SK-N-SH (cell line): Measurements from ENCODE around the gene AFP. TPM values are rescaled to one million over a fixed set of nuclear protein-coding genes. Genes with fewer than 3 reads are reported as not detected.
"Not testable (repeated sequence)": the region's sequence is repeated elsewhere in the genome, so short reads cannot be mapped to it uniquely, and the experiment has no call there.

Experiments used
- CTCF ChIA-PET: fragments of 300-600, 350-600 bp; formaldehyde crosslinking; extraction: SDS; loops from one replicate; lab custom pipeline; 2021; lab: Yijun Ruan, JAX
- POLR2A ChIA-PET: fragments of 350-600 bp; sonication (Branson Sonifier 250); formaldehyde crosslinking; extraction: SDS; loops from one replicate; lab custom pipeline; 2020; ENCODE audit warnings: antibody characterized with exemption, inconsistent platforms; lab: Yijun Ruan, JAX
- DNase-seq: peaks from one replicate; pipeline ENCODE4 v3.0.0; 2012
- H2AFZ ChIP-seq: fragments of 200-600 bp; sonication (generic); 2 replicates; pipeline ENCODE4 v1.8.1; 2016; ENCODE audit warnings: antibody characterized with exemption, mild to moderate bottlenecking, low read depth
- H3F3A ChIP-seq: fragments of 200-600 bp; sonication (generic); replicated peaks from 2 replicates; pipeline ENCODE3; 2016; ENCODE audit warnings: antibody characterized with exemption, mild to moderate bottlenecking; ENCODE audit not compliant: insufficient read depth
- H3K27ac ChIP-seq, 2 experiments: fragments of 200-500 bp in 1 of 2; fragments of 200-600 bp in 1 of 2; sonication (Bioruptor generic) in 1 of 2; sonication (generic), shearing (Covaris generic) in 1 of 2; 2 replicates each; pipeline versions ENCODE4 v1.5.1 to v1.6.1; 2014 to 2016; ENCODE audit warnings: low read depth in 2 of 2, inconsistent platforms in 1 of 2, low read length in 1 of 2, mild to moderate bottlenecking in 1 of 2, mixed read lengths in 1 of 2
- H3K27me3 ChIP-seq: fragments of 200-600 bp; sonication (generic), shearing (Covaris generic); 2 replicates; pipeline ENCODE4 v1.6.1; 2016; ENCODE audit warnings: mixed run types; ENCODE audit not compliant: insufficient read depth
- H3K36me3 ChIP-seq, 2 experiments: fragments of 200-500 bp in 1 of 2; fragments of 200-600 bp in 1 of 2; sonication (Bioruptor generic) in 1 of 2; sonication (generic) in 1 of 2; replicated peaks in 1 of 2; 2 replicates each; pipeline versions ENCODE3 to v1.5.1; 2014 to 2016; ENCODE audit warnings: low read length in 1 of 2, mild to moderate bottlenecking in 1 of 2; ENCODE audit not compliant: insufficient read depth in 2 of 2, control insufficient read depth in 1 of 2
- H3K4me1 ChIP-seq, 2 experiments: fragments of 200-500 bp in 1 of 2; fragments of 200-600 bp in 1 of 2; sonication (Bioruptor generic) in 1 of 2; sonication (generic), shearing (Covaris generic) in 1 of 2; 2 replicates each; pipeline versions ENCODE4 v1.5.1 to v1.6.1; 2014 to 2016; ENCODE audit warnings: low read depth in 1 of 2, low read length in 1 of 2, mixed run types in 1 of 2; ENCODE audit not compliant: insufficient read depth in 2 of 2, control insufficient read depth in 1 of 2
- H3K4me2 ChIP-seq: fragments of 200-600 bp; sonication (generic), shearing (Covaris generic); 2 replicates; pipeline ENCODE4 v1.6.1; 2017; ENCODE audit warnings: mixed run types
- H3K4me3 ChIP-seq, 2 experiments: fragments of 200-500 bp in 1 of 2; fragments of 200-600 bp in 1 of 2; sonication (Bioruptor generic) in 1 of 2; sonication (generic), shearing (Covaris generic) in 1 of 2; 2 replicates each; pipeline versions ENCODE4 v1.5.1 to v1.8.1; 2014 to 2016; ENCODE audit warnings: low read depth in 2 of 2, inconsistent platforms in 1 of 2, low read length in 1 of 2, mild to moderate bottlenecking in 1 of 2, mixed read lengths in 1 of 2, moderate library complexity in 1 of 2
- H3K79me2 ChIP-seq: fragments of 200-600 bp; sonication (generic); 2 replicates; pipeline ENCODE4 v1.8.1; 2017; ENCODE audit warnings: mild to moderate bottlenecking; ENCODE audit not compliant: insufficient read depth
- H3K9ac ChIP-seq: fragments of 200-600 bp; sonication (generic); 2 replicates; pipeline ENCODE4 v1.6.1; 2017; ENCODE audit warnings: mixed run types
- H3K9me2 ChIP-seq: fragments of 200-600 bp; sonication (generic); 2 replicates; pipeline ENCODE4 v1.6.1; 2017; ENCODE audit warnings: mixed run types
- H3K9me3 ChIP-seq: fragments of 200-600 bp; sonication (generic); 2 replicates; pipeline ENCODE4 v1.6.1; 2017; ENCODE audit warnings: mixed run types, mild to moderate bottlenecking, moderate library complexity
- H4K20me1 ChIP-seq: fragments of 200-600 bp; sonication (generic); 2 replicates; pipeline ENCODE4 v1.6.1; 2017; ENCODE audit warnings: mild to moderate bottlenecking, mixed run types; ENCODE audit not compliant: insufficient read depth
- CTCF ChIP-seq: fragments of 200-600 bp; sonication (generic); IDR thresholded peaks from 2 replicates; pipeline ENCODE4 v1.6.1; 2017; ENCODE audit warnings: antibody characterized with exemption, mild to moderate bottlenecking, moderate library complexity
- EP300 ChIP-seq, 2 experiments: IDR thresholded peaks; 2 replicates each; pipeline versions ENCODE4 v1.4.0 to v1.6.1; 2012; ENCODE audit warnings: borderline replicate concordance in 1 of 2, low read depth in 1 of 2, low read length in 1 of 2
- EZH2phosphoT487 ChIP-seq: fragments of 200-600 bp; sonication (generic); IDR thresholded peaks from 2 replicates; pipeline ENCODE4 v1.6.1; 2017; ENCODE audit warnings: low read depth, mixed run types, mild to moderate bottlenecking, antibody characterized with exemption, moderate library complexity, borderline replicate concordance
- FOSL2 ChIP-seq: IDR thresholded peaks from 2 replicates; pipeline ENCODE4 v1.4.0; 2012; ENCODE audit warnings: low read depth, mild to moderate bottlenecking, moderate library complexity, borderline replicate concordance
- FOXM1 ChIP-seq: IDR thresholded peaks from 2 replicates; pipeline ENCODE4 v1.4.0; 2012; ENCODE audit warnings: low read depth, mild to moderate bottlenecking
- GATA2 ChIP-seq: sonication (generic); formaldehyde crosslinking; IDR thresholded peaks from 2 replicates; pipeline ENCODE4 v1.5.0; 2020; ENCODE audit warnings: mild to moderate bottlenecking, missing genetic modification reagents
- JUND ChIP-seq: IDR thresholded peaks from 2 replicates; pipeline ENCODE4 v1.4.0; 2012
- MAX ChIP-seq: IDR thresholded peaks from 2 replicates; pipeline ENCODE4 v1.4.0; 2012; ENCODE audit warnings: low read depth
- PBX3 ChIP-seq: IDR thresholded peaks from 2 replicates; pipeline ENCODE4; 2012
- POLR2AphosphoS5 ChIP-seq: IDR thresholded peaks from 2 replicates; pipeline ENCODE4 v1.6.1; 2012; ENCODE audit warnings: low read depth, low read length
- RAD21 ChIP-seq: IDR thresholded peaks from 2 replicates; pipeline ENCODE4 v1.6.1; 2012; ENCODE audit warnings: mild to moderate bottlenecking, low read length
- RCOR1 ChIP-seq: fragments of 150-350 bp; IDR thresholded peaks from 2 replicates; pipeline ENCODE4 v1.6.1; 2017; ENCODE audit warnings: antibody characterized with exemption, low read length
- RFX5 ChIP-seq: IDR thresholded peaks from 2 replicates; pipeline ENCODE4 v1.6.1; 2012; ENCODE audit warnings: mild to moderate bottlenecking, improper control_type of control experiment, low read length
- RXRA ChIP-seq: IDR thresholded peaks from 2 replicates; pipeline ENCODE4 v1.4.0; 2012; ENCODE audit warnings: low read depth, mild to moderate bottlenecking, borderline replicate concordance
- SIN3A ChIP-seq: IDR thresholded peaks from 2 replicates; pipeline ENCODE4 v1.6.1; 2012; ENCODE audit warnings: low read depth, mild to moderate bottlenecking, low read length, moderate library complexity, borderline replicate concordance
- SMC3 ChIP-seq: IDR thresholded peaks from 2 replicates; pipeline ENCODE4 v1.6.1; 2012; ENCODE audit warnings: low read depth, low read length, improper control_type of control experiment
- USF2 ChIP-seq: fragments of 150-350 bp; IDR thresholded peaks from 2 replicates; pipeline ENCODE4 v1.6.1; 2017; ENCODE audit warnings: antibody characterized with exemption, low read length, low read depth, borderline replicate concordance
- WGBS: methylation state at CpG from one replicate; pipeline ENCODE4 v1.1.6; 2017; ENCODE audit warnings: low lambda C conversion rate; 5-methylcytosine and 5-hydroxymethylcytosine counted together
- polyA plus RNA-seq, 3 experiments: library from polyadenylated mRNA; depleted of rRNA; stranded (reverse); fragments of >200 nt; gene quantifications; 2 replicates each; pipeline ENCODE4 v1.2.3, GENCODE V29; 2012
- TF ChIP-seq, protein P1 (sequence below): IDR thresholded peaks from 2 replicates; pipeline ENCODE4 v1.4.0; 2012; ENCODE audit warnings: low read depth, borderline replicate concordance

Gene AFP
- polyA plus RNA-seq, 1 of the 3 experiments (the other 2 are of a cell fraction), result 0.28 TPM

DNA sequence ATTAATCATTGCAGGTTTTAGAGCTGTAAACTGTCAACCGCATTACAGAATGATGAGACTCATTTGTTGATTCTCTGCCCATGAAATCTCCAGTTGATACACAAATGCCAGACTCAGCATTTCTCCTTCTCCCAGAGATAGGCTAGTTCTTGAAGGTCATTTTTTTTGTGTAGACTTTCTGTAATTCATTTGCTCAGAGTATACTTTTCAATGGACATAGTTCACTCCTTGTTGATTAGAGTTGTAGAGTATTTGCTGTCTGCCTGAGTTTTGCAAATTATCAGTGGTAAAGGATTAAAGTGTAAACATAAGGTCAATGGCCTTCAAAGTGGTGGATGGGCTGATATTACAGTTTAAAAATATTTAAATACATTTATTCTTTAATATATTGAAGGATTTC is 47.1 kb upstream of the AFP start:
- Histone ChIP-seq H3F3A (no peaks in the 10 kb centered on the region), H3K9me2 (no peaks in the 10 kb centered on the region), H3K79me2 (no peaks in the 10 kb centered on the region), H3K4me3 (no peak overlapping the region), H3K4me2 (no peak overlapping the region), H3K9me3 (no peaks in the 10 kb centered on the region), H4K20me1 (no peaks in the 10 kb centered on the region), H3K4me1 (no peaks in the 10 kb centered on the region), H3K27me3 (peaks cover 7% of the 10 kb centered on the region; the same call in 1 of the 2 replicates), H3K27ac (no peak overlapping the region), H2AFZ (no peak overlapping the region), H3K9ac (no peak overlapping the region), H3K36me3 (no peaks in the 10 kb centered on the region)
- ChIA-PET POLR2A (no interaction called here), CTCF (no interaction called here)
- 3% methylated on average over 1 of the region's 1 CpG for WGBS
- TF ChIP-seq MAX (no peak), USF2 (no peak), JUND (no peak), SIN3A (no peak), EZH2phosphoT487 (no peak), POLR2AphosphoS5 (no peak), RAD21 (no peak), FOXM1 (no peak), SMC3 (no peak), RCOR1 (no peak), RXRA (no peak), RFX5 (no peak), EP300 (IDR thresholded peaks at IDR 0.05; ENCODE audit: borderline replicate concordance in 1 of 2, low read depth in 1 of 2, low read length in 1 of 2) (no peak), FOSL2 (no peak), PBX3 (no peak), CTCF (no peak), GATA2 (CRISPR knock-in tag) (no peak)
- TF ChIP-seq, protein P1, sequence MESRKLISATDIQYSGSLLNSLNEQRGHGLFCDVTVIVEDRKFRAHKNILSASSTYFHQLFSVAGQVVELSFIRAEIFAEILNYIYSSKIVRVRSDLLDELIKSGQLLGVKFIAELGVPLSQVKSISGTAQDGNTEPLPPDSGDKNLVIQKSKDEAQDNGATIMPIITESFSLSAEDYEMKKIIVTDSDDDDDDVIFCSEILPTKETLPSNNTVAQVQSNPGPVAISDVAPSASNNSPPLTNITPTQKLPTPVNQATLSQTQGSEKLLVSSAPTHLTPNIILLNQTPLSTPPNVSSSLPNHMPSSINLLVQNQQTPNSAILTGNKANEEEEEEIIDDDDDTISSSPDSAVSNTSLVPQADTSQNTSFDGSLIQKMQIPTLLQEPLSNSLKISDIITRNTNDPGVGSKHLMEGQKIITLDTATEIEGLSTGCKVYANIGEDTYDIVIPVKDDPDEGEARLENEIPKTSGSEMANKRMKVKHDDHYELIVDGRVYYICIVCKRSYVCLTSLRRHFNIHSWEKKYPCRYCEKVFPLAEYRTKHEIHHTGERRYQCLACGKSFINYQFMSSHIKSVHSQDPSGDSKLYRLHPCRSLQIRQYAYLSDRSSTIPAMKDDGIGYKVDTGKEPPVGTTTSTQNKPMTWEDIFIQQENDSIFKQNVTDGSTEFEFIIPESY, result no peak
- no peak for DNase-seq

- H2AFZ ChIP-seq, H3K4me1 ChIP-seq, H4K20me1 ChIP-seq, DNase-seq, POLR2A ChIA-PET, H3K79me2 ChIP-seq, H3K9me2 ChIP-seq, CTCF ChIA-PET, H3K4me2 ChIP-seq, H3K9ac ChIP-seq, H3K36me3 ChIP-seq, H3K4me3 ChIP-seq, H3K27ac ChIP-seq, H3K9me3 ChIP-seq, H3F3A ChIP-seq: not testable (repeated sequence)
- H3K27me3 ChIP-seq, result peaks cover 13% of the 10 kb centered on the region; the same call in 1 of the 2 replicates
- 15% methylated on average over 2 of the region's 2 CpGs for WGBS
Measured at GRCh38 chr4:73389663-73390062, 46.4 kb upstream of the AFP start.
